Nucleus accumbens (tissue), 56 donors: ENCODE measurements around the gene TMEM266.

Source experiments
- DNase-seq, 56 donors: peaks; one replicate each; lab custom pipeline; 2025; lab: John Stamatoyannopoulos, UW

TMEM266 gene

DNA sequence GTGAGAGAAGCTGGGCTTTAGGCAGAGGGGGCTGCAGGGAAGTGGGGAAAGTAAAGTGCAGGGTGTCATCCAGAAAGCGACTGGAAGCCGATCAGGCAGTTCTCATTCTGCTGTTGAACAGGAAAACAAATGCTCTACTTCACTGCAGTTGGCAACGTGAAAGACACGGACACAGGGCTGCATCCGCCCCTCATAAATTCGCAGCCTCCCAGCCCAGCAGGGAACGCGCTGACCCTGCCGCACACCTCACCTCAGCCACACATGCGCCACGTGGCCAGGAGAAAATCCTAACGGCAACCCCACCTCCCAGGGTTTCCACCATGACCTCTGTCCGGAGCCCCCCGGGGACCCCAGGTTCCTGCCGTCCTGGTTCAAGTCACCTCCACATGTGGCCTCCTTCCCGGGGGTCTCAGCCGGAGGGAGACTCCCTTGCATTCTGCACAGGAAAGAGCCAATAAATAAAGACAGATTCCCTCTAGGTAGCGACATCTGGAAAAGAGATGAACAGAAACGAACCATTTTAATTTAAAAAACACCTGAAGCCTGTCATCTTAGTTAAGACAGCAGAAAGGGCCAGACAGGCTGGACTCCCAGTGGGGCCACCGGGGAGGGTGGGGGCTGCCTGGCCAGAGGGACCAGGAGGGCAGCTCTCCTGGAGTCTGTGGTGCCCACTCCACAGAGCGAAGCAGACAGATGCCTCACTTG is 118.7 kb downstream of the TMEM266 start:
- DNase-seq = no peak

DNA sequence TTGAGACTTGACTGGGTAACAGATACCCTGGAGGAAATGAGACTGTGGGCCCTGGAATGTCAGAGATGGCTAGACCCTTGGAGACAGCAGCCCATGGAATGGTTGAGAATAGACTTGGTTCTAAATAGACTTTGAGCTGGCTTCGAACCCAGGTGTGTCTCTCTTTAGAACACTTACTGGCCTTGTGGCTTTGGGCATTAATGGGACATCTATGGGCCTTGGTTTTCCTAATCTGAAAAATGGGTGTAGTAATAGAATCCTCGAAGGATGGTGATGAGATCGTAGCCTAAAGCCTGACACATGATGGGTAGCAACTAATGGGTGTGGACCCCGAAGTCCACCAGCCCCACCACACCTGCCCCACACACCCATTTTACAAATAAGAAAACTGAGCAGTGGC is 119.2 kb downstream of the TMEM266 start:
- no peak for DNase-seq

DNA sequence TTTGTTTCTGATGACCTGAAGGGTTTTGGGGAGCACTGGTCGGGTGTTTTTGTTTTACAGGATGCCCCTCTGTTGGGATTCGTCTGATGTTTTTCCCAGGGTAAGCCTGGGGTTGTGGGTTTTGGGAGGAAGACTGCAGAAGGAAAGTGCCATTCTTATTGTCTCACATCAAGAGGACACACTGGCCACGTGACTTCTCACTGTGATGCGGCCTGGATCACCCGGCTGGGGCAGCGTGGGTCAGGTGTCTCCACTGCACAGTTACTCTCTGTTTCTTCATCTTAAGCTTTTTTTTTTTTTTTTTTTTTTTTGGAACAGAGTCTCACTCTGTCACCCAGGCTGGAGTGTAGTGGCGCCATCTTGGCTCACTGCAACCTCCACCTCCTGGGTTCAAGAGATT is 120.5 kb downstream of the TMEM266 start:
- DNase-seq = no peak

DNA sequence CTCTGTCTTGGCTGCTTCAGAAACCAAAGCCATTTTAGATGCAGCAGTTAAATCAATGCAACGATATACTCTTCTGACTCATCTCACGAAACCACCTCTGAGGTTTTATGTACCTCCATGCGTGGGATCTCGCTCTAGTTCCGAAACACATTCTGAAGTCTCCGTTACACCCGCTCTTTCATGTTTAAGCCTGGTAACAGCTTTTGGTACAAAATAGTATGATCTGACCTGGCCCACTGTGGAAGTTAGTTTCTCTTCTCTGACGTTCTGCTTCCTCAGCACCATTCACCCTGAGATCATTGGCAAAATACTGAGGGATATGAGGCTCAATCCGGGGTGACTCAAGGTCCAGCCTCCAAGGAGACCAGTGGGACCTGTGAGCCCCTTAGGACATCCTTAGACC is 121.9 kb downstream of the TMEM266 start:
- no peak for DNase-seq

DNA sequence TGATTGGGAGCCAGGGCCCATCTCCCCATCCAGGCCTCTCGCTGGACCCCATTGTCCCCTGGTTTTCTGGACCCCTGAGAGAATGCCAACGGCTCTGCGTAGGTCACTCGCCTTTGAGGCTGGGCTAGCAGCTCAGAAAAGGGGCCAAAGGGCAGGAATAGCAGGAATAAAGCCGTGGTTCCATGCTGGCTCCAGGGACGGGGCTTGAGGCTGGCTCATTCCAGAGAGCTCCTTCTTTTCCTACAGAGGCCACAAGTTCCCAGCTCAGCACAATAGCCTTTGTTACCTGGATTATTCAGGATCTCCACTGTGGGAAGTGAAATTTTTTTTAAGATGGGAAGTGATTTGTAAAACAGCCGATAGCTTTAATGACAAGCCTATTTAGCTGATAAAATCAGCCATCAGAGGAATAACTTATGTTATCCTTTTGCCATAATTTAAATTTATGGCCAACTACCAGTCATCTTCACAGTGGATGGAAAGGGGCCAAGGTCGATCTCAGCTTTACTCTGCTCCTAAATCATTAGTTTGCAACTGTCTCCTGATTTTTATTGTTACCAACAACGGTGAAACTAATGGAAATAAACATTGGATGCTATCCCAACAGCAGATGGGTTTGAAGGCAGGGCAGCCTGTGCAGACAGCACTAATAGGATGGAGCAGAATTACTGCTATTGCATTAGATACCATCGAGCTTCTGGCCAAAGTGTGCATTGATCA is 124.3 kb downstream of the TMEM266 start:
- DNase-seq = no peak

DNA sequence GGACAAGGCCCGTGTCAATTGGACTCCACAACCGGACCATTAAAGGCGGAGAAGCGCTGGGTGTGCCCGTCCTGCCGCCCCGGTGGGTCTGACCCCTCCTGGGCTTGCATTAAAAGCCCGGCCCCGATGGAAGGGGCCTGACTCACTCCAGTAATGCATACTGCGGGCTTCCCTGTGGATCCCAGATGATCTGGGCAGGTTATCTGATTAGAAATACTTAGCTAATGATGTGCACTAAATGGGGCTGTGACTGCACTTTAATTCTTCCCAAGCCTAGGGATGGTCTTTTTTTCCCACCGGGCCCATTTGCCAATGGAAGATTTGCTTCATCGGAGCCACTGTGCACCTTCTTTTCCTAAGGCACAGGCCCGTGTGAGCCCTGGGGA is 124.9 kb downstream of the TMEM266 start:
- no peak for DNase-seq

DNA sequence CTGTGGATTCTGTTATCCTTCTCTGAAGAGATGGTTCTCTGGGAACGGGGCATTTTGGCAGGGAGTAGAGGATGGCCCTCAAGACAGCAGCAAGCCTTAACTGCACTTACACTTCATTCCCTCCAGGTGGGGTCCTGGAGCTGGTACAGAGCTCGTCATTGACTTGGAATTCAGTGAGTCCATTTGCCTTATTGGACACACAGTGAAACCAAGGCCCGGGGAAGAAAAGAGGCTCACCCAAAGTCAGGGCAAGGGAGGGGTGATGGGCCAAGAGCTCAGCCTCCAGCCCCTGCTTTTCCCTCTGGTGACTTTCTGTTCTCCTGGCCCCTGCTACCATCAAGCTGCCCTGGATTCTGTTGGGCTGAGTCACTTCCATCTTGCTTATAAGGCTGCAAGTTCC is 125.9 kb downstream of the TMEM266 start:
- DNase-seq = no peak

DNA sequence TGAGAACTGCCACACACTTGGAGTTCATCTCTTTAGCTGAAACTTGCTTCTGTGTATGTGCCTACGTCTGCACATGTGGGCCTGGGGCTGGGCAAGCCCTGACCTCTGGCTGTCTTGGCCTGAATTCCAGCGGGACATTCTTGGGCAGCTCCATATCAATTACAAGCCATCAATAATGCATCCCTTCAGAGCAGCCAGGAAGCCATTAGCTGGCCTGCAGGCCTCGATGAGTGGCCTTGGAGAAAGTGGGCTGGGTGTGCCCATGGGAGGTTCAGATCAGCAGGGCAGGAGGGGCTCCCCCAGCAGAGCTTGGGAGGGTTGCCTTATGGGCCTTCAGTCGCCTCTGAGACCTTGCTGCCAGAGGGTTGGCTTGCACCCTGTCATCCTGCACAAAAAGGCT is 127.4 kb downstream of the TMEM266 start:
- no peak for DNase-seq

DNA sequence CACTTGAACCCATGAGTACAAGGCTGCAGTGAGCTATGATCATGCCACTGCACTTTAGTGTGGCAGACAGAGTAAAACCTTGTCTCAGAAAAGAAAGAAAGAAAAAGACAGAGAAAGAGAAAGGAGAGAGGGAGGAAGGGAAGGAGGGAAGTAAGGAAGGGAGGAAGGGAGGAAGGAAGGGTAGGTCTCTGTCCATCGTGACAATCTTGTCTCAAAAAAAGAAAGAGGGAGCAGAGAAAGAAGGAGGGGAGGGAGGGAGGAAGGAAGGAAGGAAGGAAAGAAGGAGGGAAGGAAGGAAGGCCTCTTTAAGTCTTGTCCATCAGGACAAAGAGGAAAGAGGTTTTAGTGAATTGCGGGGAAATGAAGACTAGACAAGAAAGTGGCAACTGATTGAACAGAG is 129.3 kb downstream of the TMEM266 start:
- DNase-seq = no peak

DNA sequence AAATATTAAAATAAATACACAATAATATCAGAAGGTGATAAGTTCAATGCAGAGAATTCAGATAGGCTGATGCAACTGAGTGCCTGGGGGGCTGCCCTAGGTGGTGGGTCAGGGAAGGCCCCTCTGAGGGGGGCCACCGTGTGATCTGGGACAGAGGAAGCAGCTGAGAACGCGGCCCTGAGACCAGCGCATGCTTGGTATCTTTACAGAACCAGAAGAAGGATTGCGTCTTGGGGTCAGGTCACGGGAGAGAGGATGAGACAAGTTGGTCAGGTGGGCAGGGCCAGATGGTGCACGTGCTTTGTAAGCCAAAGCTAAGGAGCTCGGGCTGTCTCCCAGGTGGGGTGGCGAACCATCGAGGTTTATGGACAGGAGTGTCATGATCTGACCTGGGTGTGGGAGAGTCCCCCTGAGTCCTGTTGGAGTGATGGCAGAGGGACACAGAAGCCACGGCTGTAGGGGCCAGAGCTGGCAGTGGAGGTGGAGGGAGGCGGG is 130.3 kb downstream of the TMEM266 start:
- no peak for DNase-seq

DNA sequence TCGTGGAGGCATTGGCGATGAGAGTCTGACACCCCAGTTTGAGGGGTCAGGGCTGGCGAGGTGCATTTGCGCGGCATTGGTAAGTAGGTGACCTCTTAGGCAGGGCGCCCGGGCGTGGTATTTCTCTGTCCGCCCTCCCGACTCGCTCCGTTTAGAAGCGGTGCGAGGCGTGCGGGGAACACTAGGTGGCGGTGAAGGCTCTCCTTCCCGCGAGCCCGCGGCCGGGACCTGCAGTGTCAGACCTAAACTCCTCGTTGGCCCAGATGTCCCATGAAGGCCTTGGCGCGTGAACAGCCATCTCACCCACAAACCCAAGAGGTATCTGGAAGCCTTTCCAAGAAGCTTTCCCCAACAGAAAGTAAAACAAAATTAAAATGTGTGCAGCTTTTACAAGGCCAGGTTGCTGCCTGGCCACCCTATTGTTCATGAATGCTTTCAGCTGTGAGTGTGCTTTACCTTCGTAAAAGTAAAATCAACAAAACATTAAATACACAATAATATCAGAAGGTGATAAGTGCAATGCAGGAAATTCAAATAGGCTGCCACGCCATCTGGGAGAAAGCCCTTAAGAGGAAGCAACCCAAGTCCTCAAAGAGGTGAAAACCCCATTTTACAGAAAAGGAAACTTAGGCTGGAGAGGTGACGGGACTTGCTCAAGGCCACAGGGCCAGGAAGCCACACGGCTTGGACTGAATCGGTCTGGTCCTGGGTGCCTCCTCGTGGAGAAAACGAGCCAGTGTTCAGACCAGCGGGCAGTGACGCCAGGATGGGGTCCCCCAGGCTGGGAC is 131.2 kb downstream of the TMEM266 start:
- DNase-seq = peak in 49 of 56 donors; percentile 11 to 85 (median 39)

DNA sequence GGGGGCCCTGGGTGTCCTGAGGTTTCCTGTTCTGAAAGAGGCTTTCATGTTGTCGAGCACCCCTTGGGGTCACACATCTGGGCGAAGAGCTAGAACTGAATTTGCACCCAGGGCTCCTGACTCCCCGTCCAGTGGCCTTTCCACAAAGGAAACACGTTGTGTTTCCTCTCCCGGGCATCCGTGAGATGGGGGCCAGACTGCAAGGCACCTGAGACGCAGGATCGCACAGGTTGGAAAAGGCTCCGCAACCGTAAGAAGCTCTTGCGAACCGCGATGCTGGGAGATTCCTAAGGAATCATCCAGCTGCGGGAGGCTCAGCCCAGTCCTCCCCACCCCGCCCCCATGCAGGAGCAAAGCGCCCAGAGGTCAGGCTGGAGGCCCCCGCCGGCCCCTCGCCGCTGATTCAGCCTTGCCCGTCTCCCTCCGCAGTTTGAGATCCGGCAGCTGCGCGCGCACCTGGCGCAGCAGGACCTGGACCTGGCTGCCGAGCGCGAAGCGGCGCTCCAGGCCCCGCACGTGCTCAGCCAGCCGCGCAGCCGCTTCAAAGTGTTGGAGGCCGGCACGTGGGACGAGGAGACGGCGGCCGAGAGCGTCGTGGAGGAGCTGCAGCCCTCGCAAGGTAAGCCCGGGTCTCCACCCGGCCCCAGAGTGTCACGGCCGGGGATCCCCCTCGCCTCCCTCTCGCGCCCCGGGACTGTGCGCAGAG is 131.9 kb downstream of the TMEM266 start:
- no peak for DNase-seq

DNA sequence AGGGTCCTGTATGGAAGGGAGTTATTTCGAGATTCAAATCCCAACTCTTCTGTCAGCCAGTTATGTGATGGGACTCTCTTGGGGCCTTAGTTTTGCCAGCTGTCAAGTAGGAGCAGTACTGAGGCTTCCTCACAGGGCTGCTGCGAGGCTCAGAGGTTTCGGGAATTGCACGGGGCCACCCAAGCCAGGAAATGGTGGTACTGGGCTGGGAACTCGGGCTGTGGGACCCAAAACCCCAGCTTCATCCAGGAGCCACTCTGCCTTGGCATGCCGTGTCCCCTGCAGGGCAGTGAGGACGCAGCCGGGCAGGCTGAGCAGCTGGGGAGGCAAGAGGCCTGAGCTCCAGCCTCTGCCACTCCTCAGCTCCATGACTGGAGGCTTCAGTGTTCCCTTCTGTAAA is 132.9 kb downstream of the TMEM266 start:
- DNase-seq = no peak

DNA sequence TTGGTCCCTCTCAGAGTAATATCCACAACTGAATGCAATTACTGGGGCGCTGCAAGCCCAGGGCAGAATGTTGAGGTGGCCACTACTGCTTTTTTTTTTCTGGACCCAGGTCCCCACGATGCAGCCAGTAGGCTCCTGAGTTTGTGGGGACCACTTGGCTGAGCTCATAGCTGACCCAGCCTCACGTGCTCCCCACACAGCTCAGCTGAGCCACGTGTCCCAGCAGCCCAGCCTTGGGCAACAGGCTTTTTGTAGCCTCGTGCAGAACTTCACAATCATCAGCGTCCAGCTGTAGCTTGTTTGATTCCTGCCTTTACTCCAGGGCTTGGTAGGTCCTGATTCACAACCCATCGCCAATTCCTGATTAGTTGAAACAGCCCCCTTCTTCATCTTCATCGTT is 134.1 kb downstream of the TMEM266 start:
- DNase-seq = no peak

DNA sequence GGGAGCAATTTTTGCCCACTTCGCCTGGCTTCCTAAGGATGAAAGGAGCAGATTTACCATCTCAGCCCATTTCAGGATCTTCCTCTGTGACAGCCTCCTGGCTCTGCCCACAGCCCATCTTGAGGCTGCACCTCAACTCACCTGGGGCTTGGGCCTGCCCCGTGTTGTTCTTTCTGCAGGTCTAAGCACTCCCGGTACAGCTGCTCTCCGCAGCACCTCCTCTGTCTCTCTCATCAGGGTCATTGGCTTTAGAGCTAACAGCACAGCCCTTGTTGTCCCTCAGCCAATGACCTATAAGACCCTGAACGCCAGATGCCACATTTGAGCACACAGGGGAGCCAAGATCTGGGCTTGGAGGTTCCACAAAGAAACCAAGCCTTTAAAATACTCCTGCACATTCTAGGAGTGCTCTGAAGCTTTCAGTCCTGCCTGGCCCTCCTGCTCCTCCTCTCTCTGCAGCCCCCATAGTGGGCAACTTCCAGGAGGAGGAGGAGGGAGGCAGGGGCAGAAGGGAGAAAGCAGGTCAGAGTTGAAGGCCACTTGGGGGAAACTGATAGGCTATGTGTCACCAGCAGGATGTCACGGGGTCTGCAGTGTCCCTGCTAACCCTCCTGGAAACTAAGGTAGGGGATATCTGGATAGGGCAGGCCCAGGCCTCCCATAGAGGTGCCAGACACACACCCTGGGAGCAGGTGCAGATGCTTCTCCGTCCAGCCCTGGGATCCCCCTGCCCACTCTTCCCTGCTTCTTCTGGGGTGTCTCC is 135.9 kb downstream of the TMEM266 start:
- DNase-seq = no peak

DNA sequence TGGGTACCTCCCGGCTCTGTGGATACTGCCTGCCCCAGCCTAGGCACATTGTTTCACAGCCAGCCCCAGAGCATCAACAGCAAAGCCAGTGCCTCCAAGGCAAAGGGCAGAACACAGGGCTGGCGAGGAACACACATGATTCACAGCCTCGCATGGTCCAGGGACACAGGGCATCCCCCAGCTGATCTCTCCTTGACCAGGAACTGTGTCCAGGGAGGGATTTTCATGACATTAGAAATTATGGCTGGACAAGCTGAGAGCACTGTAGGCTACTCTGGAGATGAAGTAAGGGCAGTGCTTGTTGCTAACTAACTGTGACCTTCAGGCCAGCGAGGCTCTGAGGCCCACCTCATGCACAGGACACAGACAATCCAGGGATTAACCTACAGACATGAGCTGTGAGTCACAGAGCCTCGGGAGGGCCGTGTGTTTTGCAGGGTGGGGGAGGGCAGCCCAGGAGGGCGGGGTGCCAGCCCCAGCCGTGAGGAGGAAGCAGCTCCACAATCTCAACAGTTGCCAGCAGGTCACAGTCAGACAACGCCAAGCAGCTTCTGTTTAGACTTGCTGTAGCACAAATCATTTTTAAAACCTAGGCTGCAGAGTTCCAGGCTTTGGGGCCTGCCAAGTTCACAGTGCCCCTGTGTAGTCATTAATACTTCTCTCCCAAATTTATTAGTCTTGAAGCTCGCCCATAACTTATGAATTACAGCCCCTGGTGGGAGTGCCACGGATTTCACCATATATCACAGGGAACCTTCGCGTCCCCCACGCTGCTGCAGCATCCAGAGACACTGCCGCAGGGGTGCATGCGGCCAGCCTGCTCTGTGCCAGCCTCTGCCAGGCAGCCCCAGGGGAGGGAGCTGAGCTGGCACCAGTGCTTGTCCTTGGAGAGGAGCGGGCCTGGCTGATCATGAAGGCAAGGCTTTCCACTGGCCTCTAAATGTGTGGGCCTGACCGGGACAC is 136.8 kb downstream of the TMEM266 start:
- peak in 46 of 56 donors; percentile 9 to 78 (median 46) for DNase-seq

DNA sequence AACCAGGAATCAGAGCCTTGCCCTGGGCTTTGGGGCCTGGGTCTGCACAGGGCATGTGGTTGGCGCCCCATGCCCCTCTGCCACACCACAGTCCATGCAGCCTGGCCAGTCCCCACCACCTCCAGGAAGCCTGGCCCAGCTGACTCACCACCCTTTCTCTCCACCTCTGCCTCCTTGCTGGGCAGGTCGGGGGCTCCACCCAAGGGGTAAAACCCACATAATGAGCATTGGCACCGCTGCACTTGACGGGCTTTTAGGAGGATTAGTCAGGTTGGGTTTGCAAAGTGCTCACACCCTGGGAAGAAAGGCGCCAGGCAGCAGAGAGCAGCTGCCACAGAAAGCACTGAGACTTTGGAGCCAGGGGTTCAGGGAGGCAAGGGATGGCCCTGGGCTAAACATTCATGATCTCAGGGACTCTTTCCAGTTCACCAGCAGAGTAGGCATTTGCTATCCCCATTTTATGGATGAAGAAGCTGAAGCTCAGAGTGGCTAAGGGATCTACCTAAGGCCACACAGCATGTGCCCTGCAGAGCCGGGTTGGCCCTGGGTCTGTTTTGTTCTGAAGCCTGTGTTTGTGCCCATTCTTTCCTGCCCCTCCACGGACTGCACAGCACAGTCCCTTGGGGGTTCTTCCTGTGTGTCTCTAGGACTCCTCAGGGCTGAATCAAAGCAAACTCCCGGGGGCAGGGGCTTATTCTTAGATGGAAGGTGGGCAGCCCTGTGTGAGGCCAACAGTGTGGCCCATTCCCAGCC is 138.1 kb downstream of the TMEM266 start:
- no peak for DNase-seq
